Caco-2 (cell line): ENCODE data around the gene HNF4A. TPM values are rescaled to one million over a fixed set of nuclear protein-coding genes. Genes with fewer than 3 reads are reported as not detected.

Experiments used
- BruUV-seq: library from RNA; stranded (reverse); fragments of 400-500 nt; replicated peaks from 2 replicates; lab custom pipeline; 2021; lab: Mats Ljungman, UMichigan
- CTCF ChIA-PET: fragments of 300-600 bp; sonication (Branson Sonifier 250); formaldehyde crosslinking; loops from one replicate; lab custom pipeline; 2022; ENCODE audit warnings: antibody characterized with exemption; lab: Charles Lee
- POLR2A ChIA-PET: fragments of 300-600 bp; sonication (Branson Sonifier 250); formaldehyde crosslinking; loops from one replicate; lab custom pipeline; 2022; ENCODE audit warnings: antibody characterized with exemption; lab: Charles Lee
- DNase-seq, 2 experiments: peaks; one replicate each; pipeline versions ENCODE4 v3.0.0 to v3.0.0-alpha.2; 2020 to 2022
- H3K27me3 ChIP-seq: replicated peaks from 2 replicates; pipeline ENCODE4 v1.6.0; 2011; ENCODE audit warnings: low read length; ENCODE audit not compliant: control insufficient read depth, insufficient read depth
- H3K36me3 ChIP-seq: 2 replicates; pipeline ENCODE4 v1.5.1; 2011; ENCODE audit warnings: low read length; ENCODE audit not compliant: control insufficient read depth, insufficient read depth
- H3K4me1 ChIP-seq: fragments of 250-450 bp; sonication (Bioruptor Pico); 2 replicates; pipeline ENCODE4 v1.5.1; 2020; ENCODE audit warnings: mild to moderate bottlenecking
- H3K4me3 ChIP-seq: 2 replicates; pipeline ENCODE4 v1.5.1; 2011; ENCODE audit warnings: low read depth, mild to moderate bottlenecking, control low read depth, low read length
- H3K9me3 ChIP-seq: fragments of 250-450 bp; sonication (Bioruptor Pico); 2 replicates; pipeline ENCODE4 v1.5.1; 2020; ENCODE audit warnings: mild to moderate bottlenecking, moderate library complexity
- H3K27ac Mint-ChIP-seq: one replicate; pipeline ENCODE4 v1.8.0; 2022; ENCODE audit warnings: mixed read lengths; ENCODE audit not compliant: unreplicated experiment
- H3K27me3 Mint-ChIP-seq: one replicate; pipeline ENCODE4 v1.8.0; 2022; ENCODE audit warnings: mixed read lengths; ENCODE audit not compliant: insufficient read depth, unreplicated experiment
- H3K36me3 Mint-ChIP-seq: one replicate; pipeline ENCODE4 v1.8.0; 2022; ENCODE audit warnings: mild to moderate bottlenecking, mixed read lengths; ENCODE audit not compliant: insufficient read depth, unreplicated experiment
- H3K4me1 Mint-ChIP-seq: one replicate; pipeline ENCODE4 v1.8.0; 2022; ENCODE audit warnings: low read depth, mixed read lengths; ENCODE audit not compliant: unreplicated experiment
- H3K4me3 Mint-ChIP-seq: one replicate; pipeline ENCODE4 v1.8.0; 2022; ENCODE audit warnings: mild to moderate bottlenecking, moderate library complexity, mixed read lengths; ENCODE audit not compliant: unreplicated experiment
- H3K9me3 Mint-ChIP-seq: one replicate; pipeline ENCODE4 v1.8.0; 2022; ENCODE audit warnings: mixed read lengths; ENCODE audit not compliant: unreplicated experiment
- CTCF ChIP-seq, 2 experiments: fragments of 200-600 bp in 1 of 2; IDR thresholded peaks; 1 replicate in 1 of 2; 2 replicates in 1 of 2; pipeline versions ENCODE4 v1.5.1 to v1.8.0; 2011 to 2022; ENCODE audit warnings: antibody characterized with exemption in 1 of 2, control low read depth in 1 of 2, inconsistent platforms in 1 of 2, low read depth in 1 of 2, low read length in 1 of 2, mild to moderate bottlenecking in 1 of 2, moderate library complexity in 1 of 2; ENCODE audit not compliant: insufficient read depth in 1 of 2, severe bottlenecking in 1 of 2, unreplicated experiment in 1 of 2
- intact Hi-C: fragments of 100-400 bp; cut with micrococcal nuclease; formaldehyde crosslinking; loops from one replicate; pipeline ENCODE4 v1.10.0; 2022; ENCODE audit not compliant: unreplicated experiment
- total RNA-seq: library from RNA; stranded (reverse); gene quantifications from 2 replicates; pipeline ENCODE4 v1.2.3, GENCODE V29; 2022

HNF4A gene
- total RNA-seq, 1 experiment from 2014 or later, result 292 TPM

DNA sequence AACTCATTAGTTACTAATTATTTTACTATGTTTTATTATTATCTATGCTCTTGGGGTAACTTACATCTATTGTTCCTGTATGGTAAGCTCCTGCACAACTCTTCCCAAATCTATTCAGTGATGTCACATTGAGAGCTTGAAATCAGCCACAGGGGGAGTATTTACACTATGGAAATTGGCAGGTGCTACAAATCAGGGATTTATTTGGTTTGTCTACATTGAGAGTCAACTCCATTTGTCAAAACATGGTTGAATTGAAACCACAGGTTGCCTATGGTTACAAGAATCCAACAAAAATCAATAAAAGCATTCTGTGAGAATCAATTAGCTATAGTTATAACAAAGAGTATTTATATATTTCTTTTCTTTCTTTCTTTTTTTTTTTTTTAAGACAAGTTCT, 40.6 kb upstream of the HNF4A start:
- no peak overlapping the region for H3K4me3 Mint-ChIP-seq
- peaks cover 7% of the 10 kb centered on the region for H3K4me1 Mint-ChIP-seq
- no peak for TF ChIP-seq CTCF (IDR thresholded peaks at IDR 0.05; ENCODE audit: insufficient read depth in 1 of 2, low read depth in 1 of 2, low read length in 1 of 2, severe bottlenecking in 1 of 2, unreplicated experiment in 1 of 2)
- no peaks in the 10 kb centered on the region for H3K27me3 ChIP-seq
- no peaks in the 10 kb centered on the region for H3K9me3 ChIP-seq
- no peaks in the 10 kb centered on the region for H3K27me3 Mint-ChIP-seq
- CTCF ChIA-PET, result interaction anchor here (0.6 to 2.0 kb wide), 8 partner anchors 49 to 191 kb away, joined by 3 to 13 read pairs (median 4); no protein-coding TSS in a partner anchor
- POLR2A ChIA-PET, result interaction anchor here (0.7 kb wide), 1 partner anchor 42 kb away, joined by 3 read pairs; no protein-coding TSS in a partner anchor
- H3K36me3 Mint-ChIP-seq, result peaks cover 12% of the 10 kb centered on the region
- no peaks in the 10 kb centered on the region for H3K9me3 Mint-ChIP-seq
- no peak overlapping the region for H3K27ac Mint-ChIP-seq
- H3K4me3 ChIP-seq, result no peak overlapping the region
- no TSS peak for BruUV-seq
- no peak for DNase-seq
- peaks cover 4% of the 10 kb centered on the region for H3K4me1 ChIP-seq
- intact Hi-C loops, result loop anchor here (5.0 kb wide), 1 partner anchor 297 kb away; no protein-coding TSS in a partner anchor
- no peaks in the 10 kb centered on the region for H3K36me3 ChIP-seq

DNA sequence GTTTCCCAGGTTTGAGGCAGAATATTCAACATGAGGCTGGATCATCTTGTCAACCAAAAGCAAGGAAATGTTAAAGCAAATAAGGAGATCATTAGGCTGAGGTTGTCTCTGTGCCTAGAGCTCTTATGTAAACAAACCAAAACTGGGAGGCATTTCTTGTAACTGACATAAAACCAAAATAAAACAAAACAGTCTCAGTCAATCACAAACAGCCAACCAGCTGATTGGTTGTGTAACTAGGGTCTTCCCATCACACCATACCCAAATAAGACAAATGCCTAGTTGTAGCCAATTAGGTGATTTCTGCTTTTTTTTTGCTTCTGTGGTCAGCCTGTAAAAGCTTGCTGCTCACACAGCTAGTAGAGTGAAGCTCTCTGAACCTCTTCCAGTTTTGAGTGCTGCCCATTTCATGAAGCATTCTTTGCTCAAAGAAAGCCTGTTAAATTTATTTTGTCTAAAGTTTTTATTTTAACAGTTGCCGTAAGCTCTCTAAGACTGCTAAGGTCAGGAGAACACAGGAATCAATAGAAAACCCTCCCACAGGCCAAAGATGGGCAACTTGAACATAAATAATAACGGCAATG, 35.6 kb upstream of the HNF4A start:
- no peaks in the 10 kb centered on the region for H3K4me1 ChIP-seq
- H3K36me3 Mint-ChIP-seq, result no peaks in the 10 kb centered on the region
- no peaks in the 10 kb centered on the region for H3K36me3 ChIP-seq
- H3K9me3 Mint-ChIP-seq, result no peaks in the 10 kb centered on the region
- no peak for DNase-seq
- no peak overlapping the region for H3K4me3 Mint-ChIP-seq
- CTCF ChIA-PET, result interaction anchor here (0.6 to 1.1 kb wide), 5 partner anchors 9 to 103 kb away, joined by 3 to 8 read pairs (median 4); partner anchors contain the start of gene FITM2
- H3K4me1 Mint-ChIP-seq, result no peaks in the 10 kb centered on the region
- intact Hi-C loops, result no loop called here
- BruUV-seq, result no TSS peak
- no peaks in the 10 kb centered on the region for H3K27me3 ChIP-seq
- H3K4me3 ChIP-seq, result no peak overlapping the region
- no peaks in the 10 kb centered on the region for H3K9me3 ChIP-seq
- POLR2A ChIA-PET, result interaction anchor here (1.3 kb wide), 1 partner anchor 9 kb away, joined by 4 read pairs; the partner anchor contains the start of gene FITM2
- TF ChIP-seq CTCF (IDR thresholded peaks at IDR 0.05; ENCODE audit: insufficient read depth in 1 of 2, low read depth in 1 of 2, low read length in 1 of 2, severe bottlenecking in 1 of 2, unreplicated experiment in 1 of 2), result no peak
- no peak overlapping the region for H3K27ac Mint-ChIP-seq
- no peaks in the 10 kb centered on the region for H3K27me3 Mint-ChIP-seq

DNA sequence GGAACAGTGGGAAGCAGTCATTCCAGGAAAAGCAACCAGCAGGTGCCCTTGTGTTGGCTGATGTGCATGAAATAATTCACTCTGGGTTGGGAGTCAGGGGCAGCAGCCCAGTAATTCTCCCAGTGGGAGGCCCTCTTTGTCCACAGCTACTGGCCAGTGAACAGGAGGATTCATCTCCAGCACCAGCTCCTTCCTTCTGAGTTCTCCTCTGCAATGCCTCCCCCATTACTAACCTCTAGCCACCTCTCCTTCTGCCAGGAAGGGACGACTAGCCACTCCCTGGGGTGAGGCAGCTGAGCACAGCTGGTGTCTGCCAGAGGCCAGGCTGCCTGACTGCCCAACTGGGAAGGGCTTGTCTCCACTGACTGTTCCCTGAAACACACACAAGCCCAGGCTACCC, 31.2 kb upstream of the HNF4A start:
- Mint-ChIP-seq H3K4me1 (no peaks in the 10 kb centered on the region), H3K27ac (no peak overlapping the region), H3K9me3 (no peaks in the 10 kb centered on the region), H3K36me3 (no peaks in the 10 kb centered on the region), H3K27me3 (no peaks in the 10 kb centered on the region), H3K4me3 (no peak overlapping the region)
- TF ChIP-seq CTCF (IDR thresholded peaks at IDR 0.05; ENCODE audit: insufficient read depth in 1 of 2, low read depth in 1 of 2, low read length in 1 of 2, severe bottlenecking in 1 of 2, unreplicated experiment in 1 of 2), result no peak
- POLR2A ChIA-PET, result no interaction called here
- no peaks in the 10 kb centered on the region for H3K36me3 ChIP-seq
- H3K4me1 ChIP-seq, result no peaks in the 10 kb centered on the region
- BruUV-seq, result no TSS peak
- no peak for DNase-seq
- CTCF ChIA-PET, result interaction anchor here (0.7 to 1.0 kb wide), 2 partner anchors 14 to 27 kb away, joined by 3 read pairs; partner anchors contain the start of gene FITM2
- H3K9me3 ChIP-seq, result no peaks in the 10 kb centered on the region
- intact Hi-C loops, result no loop called here
- no peak overlapping the region for H3K4me3 ChIP-seq
- H3K27me3 ChIP-seq, result no peaks in the 10 kb centered on the region
